KMS-11 (cell line): ENCODE results near the gene WNT8A.

Experiments used
- H2AFZ ChIP-seq: fragments of 200-600 bp; sonication (generic); 2 replicates; pipeline ENCODE4 v1.6.1; 2016; ENCODE audit warnings: antibody characterized with exemption, mixed run types, low read depth
- H3K27ac ChIP-seq: fragments of 200-600 bp; sonication (generic); 2 replicates; pipeline ENCODE4 v1.6.1; 2016; ENCODE audit warnings: mild to moderate bottlenecking, mixed run types
- H3K27me3 ChIP-seq: fragments of 200-600 bp; sonication (generic); 2 replicates; pipeline ENCODE4 v1.6.1; 2017; ENCODE audit warnings: mild to moderate bottlenecking, low read depth, mixed run types, moderate library complexity; ENCODE audit not compliant: insufficient read depth
- H3K36me3 ChIP-seq: fragments of 200-600 bp; sonication (generic); 2 replicates; pipeline ENCODE4 v1.6.1; 2017; ENCODE audit warnings: mild to moderate bottlenecking, mixed run types; ENCODE audit not compliant: insufficient read depth
- H3K4me1 ChIP-seq: fragments of 200-600 bp; sonication (generic); 2 replicates; pipeline ENCODE4 v1.6.1; 2016; ENCODE audit warnings: mild to moderate bottlenecking, low read depth, mixed run types; ENCODE audit not compliant: poor library complexity, severe bottlenecking
- H3K4me2 ChIP-seq: fragments of 200-600 bp; sonication (generic); 2 replicates; pipeline ENCODE4 v1.7.0; 2016; ENCODE audit warnings: mild to moderate bottlenecking, mixed run types
- H3K4me3 ChIP-seq: fragments of 200-600 bp; sonication (generic); IDR thresholded peaks from 2 replicates; pipeline ENCODE4 v1.6.1; 2017; ENCODE audit warnings: low read depth, low read length, mixed read lengths; ENCODE audit not compliant: insufficient read depth
- H3K79me2 ChIP-seq: fragments of 200-600 bp; sonication (generic); 2 replicates; pipeline ENCODE4 v1.6.1; 2016; ENCODE audit warnings: low read depth, mixed run types; ENCODE audit not compliant: insufficient read depth
- H3K9ac ChIP-seq: fragments of 200-600 bp; sonication (generic); 2 replicates; pipeline ENCODE4 v1.6.1; 2016; ENCODE audit warnings: mild to moderate bottlenecking, mixed run types
- H4K20me1 ChIP-seq: fragments of 200-600 bp; sonication (generic); 2 replicates; pipeline ENCODE4 v1.6.1; 2016; ENCODE audit warnings: mild to moderate bottlenecking, mixed run types; ENCODE audit not compliant: insufficient read depth
- CTCF ChIP-seq: fragments of 200-600 bp; sonication (generic); conservative IDR thresholded peaks from 2 replicates; pipeline ENCODE4 v1.6.1; 2017; ENCODE audit warnings: low read depth, mild to moderate bottlenecking, antibody characterized with exemption, low read length, moderate library complexity, mixed read lengths

WNT8A gene

DNA sequence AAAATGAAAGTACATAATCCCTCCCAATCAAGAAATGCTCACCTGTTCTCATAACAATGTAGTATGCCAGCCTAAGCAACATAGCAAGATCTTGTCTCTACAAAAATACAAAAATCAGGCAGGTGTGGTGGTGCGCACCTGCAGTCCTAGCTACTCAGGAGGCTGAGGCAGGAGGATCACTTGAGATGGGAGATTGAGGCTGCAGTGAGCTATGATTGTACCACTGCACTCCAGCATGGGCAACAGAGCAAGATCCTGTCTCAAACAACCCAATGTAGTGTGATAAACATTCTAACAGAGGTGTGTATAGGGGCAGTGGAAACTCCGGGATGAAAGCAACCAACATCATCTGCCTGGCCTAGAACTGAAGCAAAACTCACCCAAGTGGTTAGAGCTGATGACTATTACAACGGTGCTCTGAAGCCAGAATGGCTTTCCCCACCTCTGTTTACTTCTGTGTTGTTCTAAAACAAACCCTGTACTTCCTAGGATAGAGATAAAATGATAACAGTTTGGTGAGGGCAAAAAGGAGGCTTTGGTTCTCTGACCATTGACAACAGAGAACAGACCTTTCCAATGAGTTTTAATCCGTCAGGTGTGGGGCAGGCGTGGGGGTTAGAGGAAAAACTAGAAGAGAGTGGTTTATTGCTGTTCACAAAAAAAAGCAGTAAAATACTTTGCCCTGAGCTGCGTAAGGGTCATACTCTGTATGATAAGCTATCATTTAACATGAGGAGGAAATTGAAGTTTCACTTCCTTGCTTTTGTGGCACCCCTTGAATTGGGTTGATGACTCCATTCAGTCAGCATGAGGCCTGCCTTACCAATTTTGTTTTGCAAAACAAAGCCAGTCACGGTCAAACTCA lies 18.9 kb downstream of the WNT8A start:
- Histone ChIP-seq H3K4me3 (no peak overlapping the region), H3K4me2 (no peak overlapping the region)

DNA sequence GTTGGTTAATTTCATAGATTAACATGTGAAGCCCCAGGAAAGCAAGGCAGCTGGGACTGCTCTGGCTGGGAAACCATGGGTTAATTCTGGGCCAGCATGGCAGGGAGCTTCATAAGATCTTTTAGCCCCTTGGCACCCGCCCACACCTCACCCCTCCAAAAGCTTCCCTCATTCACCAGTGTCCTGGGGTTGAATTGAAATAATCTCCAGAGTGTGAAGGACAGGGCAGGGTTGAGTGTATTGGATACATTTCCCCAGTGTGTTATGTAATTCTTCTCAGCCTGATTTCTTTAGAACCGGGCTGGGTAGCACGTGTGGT lies 19.4 kb downstream of the WNT8A start:
- Histone ChIP-seq H3K27ac (no peak overlapping the region), H4K20me1 (no peaks in the 10 kb centered on the region), H3K27me3 (no peaks in the 10 kb centered on the region), H3K79me2 (no peaks in the 10 kb centered on the region), H3K9ac (no peak overlapping the region), H3K4me2 (no peak overlapping the region), H3K4me1 (no peaks in the 10 kb centered on the region), H3K36me3 (no peaks in the 10 kb centered on the region), H3K4me3 (no peak overlapping the region), H2AFZ (no peak overlapping the region)
- TF ChIP-seq CTCF = no peak

More for the DNA sequence above, 18.9 kb downstream of the WNT8A start:
- no peak overlapping the region for H3K9ac ChIP-seq
- no peak overlapping the region for H2AFZ ChIP-seq
- no peaks in the 10 kb centered on the region for H4K20me1 ChIP-seq
- no peak overlapping the region for H3K27ac ChIP-seq
- H3K79me2 ChIP-seq = no peaks in the 10 kb centered on the region
- no peaks in the 10 kb centered on the region for H3K27me3 ChIP-seq
- no peaks in the 10 kb centered on the region for H3K4me1 ChIP-seq
- no peaks in the 10 kb centered on the region for H3K36me3 ChIP-seq
- TF ChIP-seq CTCF = no peak

DNA sequence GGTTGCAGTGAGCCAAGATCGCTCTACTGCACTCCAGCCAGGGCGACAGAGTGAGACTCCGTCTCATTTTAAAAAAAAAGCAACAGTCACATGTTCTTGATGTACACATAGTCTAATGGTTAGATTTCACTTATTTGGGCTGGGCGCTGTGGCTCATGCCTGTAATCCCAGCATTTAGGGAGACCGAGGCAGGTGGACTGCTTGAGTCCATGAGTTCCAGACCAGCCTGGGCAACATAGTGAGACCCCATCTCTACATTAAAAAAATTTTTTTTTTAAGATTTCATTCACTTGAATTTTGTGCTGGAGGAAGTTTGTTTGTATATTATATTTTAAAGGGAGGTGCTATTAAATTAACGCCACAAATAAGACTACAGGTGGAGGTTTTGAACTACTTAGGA lies 21.9 kb downstream of the WNT8A start:
- H3K9ac ChIP-seq = no peak overlapping the region
- H2AFZ ChIP-seq = no peak overlapping the region
- no peak overlapping the region for H3K27ac ChIP-seq
- H3K4me3 ChIP-seq = no peak overlapping the region
- no peaks in the 10 kb centered on the region for H3K27me3 ChIP-seq
- H4K20me1 ChIP-seq = no peaks in the 10 kb centered on the region
- no peak overlapping the region for H3K4me2 ChIP-seq
- no peaks in the 10 kb centered on the region for H3K79me2 ChIP-seq
- no peaks in the 10 kb centered on the region for H3K4me1 ChIP-seq
- no peak for TF ChIP-seq CTCF
- H3K36me3 ChIP-seq = no peaks in the 10 kb centered on the region

GRCh38 chr5:138107213-138107612 lies 23.4 kb downstream of the WNT8A start:
- no peak overlapping the region for H2AFZ ChIP-seq
- H4K20me1 ChIP-seq = no peaks in the 10 kb centered on the region
- no peak overlapping the region for H3K27ac ChIP-seq
- H3K27me3 ChIP-seq = no peaks in the 10 kb centered on the region
- no peaks in the 10 kb centered on the region for H3K79me2 ChIP-seq
- TF ChIP-seq CTCF = no peak
- H3K36me3 ChIP-seq = no peaks in the 10 kb centered on the region
- H3K9ac ChIP-seq = no peak overlapping the region
- no peaks in the 10 kb centered on the region for H3K4me1 ChIP-seq
- H3K4me3 ChIP-seq = no peak overlapping the region
- H3K4me2 ChIP-seq = no peak overlapping the region
